D721Med (cell line): Measurements from ENCODE around the gene GPR162.

Experiments used
- DNase-seq: peaks from one replicate; pipeline ENCODE4 v3.0.0; 2011; ENCODE audit warnings: low spot score; ENCODE audit not compliant: insufficient read length
- FAIRE-seq: peaks from 2 replicates; lab custom pipeline; 2011; peaks lifted over from hg19 to GRCh38; lab: Jason Lieb, UNC
- CTCF ChIP-seq: IDR thresholded peaks from 2 replicates; pipeline ENCODE4 v1.5.1; 2012; ENCODE audit warnings: mild to moderate bottlenecking, control low read depth; ENCODE audit not compliant: insufficient read depth; ENCODE audit errors: missing control alignments

GPR162 gene

GRCh38 chr12:6827437-6827911, 5.9 kb downstream of the GPR162 start:
- DNase-seq = peak; percentile 97
- FAIRE-seq = peak; percentile 11
- no peak for TF ChIP-seq CTCF

GRCh38 chr12:6827982-6828780, 6.6 kb downstream of the GPR162 start, which contains the start of gene P3H3:
TSS of gene P3H3 (plus strand) at chr12:6828407. CDS start at chr12:6828441, 34 bp downstream.
- no peak for FAIRE-seq
- no peak for TF ChIP-seq CTCF
- no peak for DNase-seq

- DNase-seq (no peak), FAIRE-seq (no peak)
- TF ChIP-seq CTCF = no peak
Measured at GRCh38 chr12:6828781-6829535, 7.3 kb downstream of the GPR162 start.

GRCh38 chr12:6829536-6830220, 8.1 kb downstream of the GPR162 start:
- no peak for FAIRE-seq
- no peak for DNase-seq
- TF ChIP-seq CTCF = no peak

GRCh38 chr12:6830286-6830890, 8.8 kb downstream of the GPR162 start:
- FAIRE-seq (no peak), DNase-seq (no peak)
- TF ChIP-seq CTCF = no peak

- DNase-seq = no peak
- no peak for TF ChIP-seq CTCF
- FAIRE-seq = no peak
Measured at GRCh38 chr12:6830999-6831398, 9.4 kb downstream of the GPR162 start.
